Ovary (tissue), 9 donors: ENCODE data around the gene SLC11A1. TPM values are rescaled to one million over a fixed set of nuclear protein-coding genes. Genes with fewer than 3 reads are reported as not detected.

Experiments used
- DNase-seq, 5 donors: peaks; one replicate each; pipeline ENCODE4 v3.0.0-alpha.2; 2019 to 2020
- H3K27ac ChIP-seq, 2 donors: fragments of 200-600 bp; one replicate each; pipeline versions ENCODE4 v1.5.1 to v1.8.0; 2019 to 2022
- H3K27me3 ChIP-seq: fragments of 200-600 bp; one replicate; pipeline ENCODE4 v1.8.0; 2022
- H3K36me3 ChIP-seq: fragments of 200-600 bp; sonication (generic); one replicate; pipeline ENCODE4 v1.5.1; 2019
- H3K4me1 ChIP-seq: one replicate; pipeline ENCODE4 v1.8.1; 2013; ENCODE audit warnings: mild to moderate bottlenecking, moderate library complexity; ENCODE audit not compliant: insufficient read depth
- H3K4me3 ChIP-seq: fragments of 200-600 bp; sonication (generic); one replicate; pipeline ENCODE4 v1.5.1; 2017
- H3K9me3 ChIP-seq, 2 donors: fragments of 200-600 bp in 1 of 2; sonication (generic) in 1 of 2; one replicate each; pipeline versions ENCODE4 v1.5.1 to v1.8.1; 2013 to 2019; ENCODE audit warnings: mild to moderate bottlenecking in 1 of 2, moderate library complexity in 1 of 2
- EP300 ChIP-seq: sonication (generic); formaldehyde crosslinking; IDR thresholded peaks from one replicate; pipeline ENCODE4 v1.6.1; 2017; ENCODE audit warnings: antibody characterized with exemption
- POLR2A ChIP-seq: fragments of 450-650 bp; IDR thresholded peaks from one replicate; pipeline ENCODE4 v1.6.1; 2017; ENCODE audit warnings: antibody characterized with exemption, mild to moderate bottlenecking, moderate library complexity
- WGBS, 3 donors: extraction: QIAGEN DNeasy Blood & Tissue Kit in 1 of 3; methylation state at CpG; one replicate each; pipeline versions ENCODE4 v1.1.5 to v1.1.7; 2013 to 2017; 5-methylcytosine and 5-hydroxymethylcytosine counted together
- intact Hi-C, 4 donors: fragments of 100-400 bp; cut with DNase I; formaldehyde crosslinking; loops; one replicate each; pipeline versions ENCODE4 v1.11.0 to v1.15.1; 2022 to 2023
- polyA plus RNA-seq, 2 donors: library from polyadenylated mRNA; stranded (reverse); fragments of 200-250 nt in 1 of 2; fragments of 350-450 nt in 1 of 2; fragmentation: Illumina TruSeq in 1 of 2; extraction: RNeasy Lipid Tissue Mini Kit (QIAGEN cat#74804) in 1 of 2; gene quantifications; one replicate each; pipeline ENCODE4 v1.2.3, GENCODE V29; 2013 to 2014
- total RNA-seq, 7 donors: library from RNA; depleted of rRNA in 2 of 7; stranded (reverse); fragments of >200 nt in 2 of 7; fragmentation: NEBNext Ultra II Directional in 3 of 7; extraction: Animal tissue kit (Norgen Biotek cat#: 25700) in 3 of 7; gene quantifications; one replicate each; pipeline versions ENCODE4 v1.1.0 to v1.2.4, GENCODE V29; 2016 to 2023
- TF ChIP-seq, protein P1 (sequence below), 3 donors: fragments of 450-650 bp in 2 of 3; fragments of 200-600 bp in 1 of 3; IDR thresholded peaks; one replicate each; pipeline versions ENCODE4 v1.5.1 to v1.8.0; 2016 to 2022; ENCODE audit warnings: antibody characterized with exemption in 3 of 3, mild to moderate bottlenecking in 1 of 3
- donor health status: DM: no; HTN: no; CAD: no; lungs with moderate emphysema.
- donor health status: DM: no; HTN: no; CAD: no.
- donor health status: Bipolar disorder and iron deficiency.
- donor health status: DM: yes; HTN: yes; CAD: no.
- donor health status: DM: no; HTN: no; CAD: no.
- donor health status: DM: yes; HTN: yes; CAD: no.

SLC11A1 gene
- total and polyA plus RNA-seq, 9 donors, result 0.83 to 28.9 (median 5.4) TPM

GRCh38 chr2:218393750-218394290 is 11.7 kb downstream of the SLC11A1 start:
- intact Hi-C loops, result loop anchor here in 3 of 4 donors (5.0 to 10.0 kb wide), 3 partner anchors 92 to 209 kb away; no protein-coding TSS in a partner anchor
- Histone ChIP-seq H3K27ac (no peak overlapping the region), H3K27me3 (no peaks in the 10 kb centered on the region), H3K36me3 (no peaks in the 10 kb centered on the region), H3K4me3 (no peak overlapping the region), H3K9me3 (no peaks in the 10 kb centered on the region), H3K4me1 (peaks cover 3% of the 10 kb centered on the region)
- WGBS, 3 donors, result 67 to 81% (median 72%) methylated on average over 8 of the region's 8 CpGs
- no peak for DNase-seq
- TF ChIP-seq, protein P1, sequence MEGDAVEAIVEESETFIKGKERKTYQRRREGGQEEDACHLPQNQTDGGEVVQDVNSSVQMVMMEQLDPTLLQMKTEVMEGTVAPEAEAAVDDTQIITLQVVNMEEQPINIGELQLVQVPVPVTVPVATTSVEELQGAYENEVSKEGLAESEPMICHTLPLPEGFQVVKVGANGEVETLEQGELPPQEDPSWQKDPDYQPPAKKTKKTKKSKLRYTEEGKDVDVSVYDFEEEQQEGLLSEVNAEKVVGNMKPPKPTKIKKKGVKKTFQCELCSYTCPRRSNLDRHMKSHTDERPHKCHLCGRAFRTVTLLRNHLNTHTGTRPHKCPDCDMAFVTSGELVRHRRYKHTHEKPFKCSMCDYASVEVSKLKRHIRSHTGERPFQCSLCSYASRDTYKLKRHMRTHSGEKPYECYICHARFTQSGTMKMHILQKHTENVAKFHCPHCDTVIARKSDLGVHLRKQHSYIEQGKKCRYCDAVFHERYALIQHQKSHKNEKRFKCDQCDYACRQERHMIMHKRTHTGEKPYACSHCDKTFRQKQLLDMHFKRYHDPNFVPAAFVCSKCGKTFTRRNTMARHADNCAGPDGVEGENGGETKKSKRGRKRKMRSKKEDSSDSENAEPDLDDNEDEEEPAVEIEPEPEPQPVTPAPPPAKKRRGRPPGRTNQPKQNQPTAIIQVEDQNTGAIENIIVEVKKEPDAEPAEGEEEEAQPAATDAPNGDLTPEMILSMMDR (IDR thresholded peaks at IDR 0.05), result no peak

GRCh38 chr2:218394298-218395089 is 12.4 kb downstream of the SLC11A1 start:
- intact Hi-C loops, result loop anchor here (5.0 to 10.0 kb wide), 4 partner anchors 92 to 210 kb away; partner anchors contain the start of gene TMBIM1 (in 1 of the 4)
- DNase-seq, result peak; percentile 43 to 65 (median 61)
- TF ChIP-seq EP300 (no peak), POLR2A (no peak)
- TF ChIP-seq, protein P1 (IDR thresholded peaks at IDR 0.05), result no peak
- Histone ChIP-seq H3K27me3 (no peaks in the 10 kb centered on the region), H3K4me1 (peaks cover 3% of the 10 kb centered on the region), H3K9me3 (no peaks in the 10 kb centered on the region), H3K27ac (no peak overlapping the region), H3K36me3 (no peaks in the 10 kb centered on the region), H3K4me3 (no peak overlapping the region)
- WGBS, 3 donors, result 84 to 88% (median 84%) methylated on average over 13 of the region's 13 CpGs

- no peaks in the 10 kb centered on the region for H3K9me3 ChIP-seq
- H3K4me3 ChIP-seq, result no peak overlapping the region
- WGBS, 3 donors, result 76 to 94% (median 91%) methylated on average over 6 of the region's 6 CpGs
- TF ChIP-seq EP300 (no peak), POLR2A (no peak)
- TF ChIP-seq, protein P1 (IDR thresholded peaks at IDR 0.05), result no peak
- H3K36me3 ChIP-seq, result no peaks in the 10 kb centered on the region
- DNase-seq, result no peak
- intact Hi-C loops, result loop anchor here in 2 of 4 donors (5.0 to 10.0 kb wide), 2 partner anchors 103 to 210 kb away; partner anchors contain the start of gene TMBIM1 (in 1 of the 2)
- H3K4me1 ChIP-seq, result peaks cover 3% of the 10 kb centered on the region
- no peaks in the 10 kb centered on the region for H3K27me3 ChIP-seq
- H3K27ac ChIP-seq, result no peak overlapping the region
These were observed 13.0 kb downstream of the SLC11A1 start for GRCh38 chr2:218395090-218395444.

- WGBS, 3 donors, result 26 to 38% (median 31%) methylated on average over 16 of the region's 16 CpGs
- no peaks in the 10 kb centered on the region for H3K36me3 ChIP-seq
- peak in 4 of 5 donors; percentile 36 to 63 (median 58) for DNase-seq
- peaks cover 3% of the 10 kb centered on the region for H3K4me1 ChIP-seq
- H3K4me3 ChIP-seq, result peak overlapping the region; percentile 99
- peak overlapping the region in 1 of 2 donors; percentile 98 for H3K27ac ChIP-seq
- TF ChIP-seq, protein P1 (IDR thresholded peaks at IDR 0.05), result no peak
- no peaks in the 10 kb centered on the region for H3K9me3 ChIP-seq
- intact Hi-C loops, result loop anchor here in 2 of 4 donors (5.0 to 10.0 kb wide), 2 partner anchors 103 to 211 kb away; partner anchors contain the start of gene TMBIM1 (in 1 of the 2)
- H3K27me3 ChIP-seq, result no peaks in the 10 kb centered on the region
These were observed 13.4 kb downstream of the SLC11A1 start for GRCh38 chr2:218395456-218395825.
